A204.1 (cell line): ENCODE results near the gene SDCCAG8.

Experiments
- FAIRE-seq: peaks from 2 replicates; lab custom pipeline; 2012; peaks lifted over from hg19 to GRCh38; lab: Jason Lieb, UNC

The SDCCAG8 gene

DNA sequence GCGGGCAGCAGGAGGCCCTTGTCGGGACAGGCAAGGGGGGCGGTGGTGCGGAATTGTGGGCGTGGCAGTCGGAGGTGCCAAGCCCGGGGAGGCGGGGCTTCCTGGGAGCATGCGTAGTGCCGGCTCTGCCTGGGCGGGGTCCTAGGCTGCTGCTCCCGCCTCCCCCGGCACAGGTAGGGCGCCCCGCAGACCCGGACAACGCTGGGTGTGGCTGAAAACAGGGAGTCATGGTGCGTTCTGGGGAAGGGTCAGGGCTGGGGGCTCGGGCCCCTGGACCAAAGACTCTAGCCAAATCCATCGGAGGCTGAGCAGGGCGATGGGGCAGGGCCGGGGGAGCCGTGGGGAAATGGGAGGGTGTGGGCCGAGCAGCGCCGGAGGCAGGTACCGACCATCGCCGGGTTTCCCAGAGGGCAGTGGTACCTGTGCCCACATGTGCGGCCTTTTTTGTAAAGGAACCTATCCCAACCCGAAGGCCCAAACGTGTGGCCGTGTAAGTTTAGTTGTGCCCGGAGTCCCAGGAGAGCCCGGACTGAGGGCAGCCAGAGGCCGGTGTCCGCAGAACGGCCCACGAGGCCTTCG is 231.9 kb downstream of the SDCCAG8 start:
- no peak for FAIRE-seq

DNA sequence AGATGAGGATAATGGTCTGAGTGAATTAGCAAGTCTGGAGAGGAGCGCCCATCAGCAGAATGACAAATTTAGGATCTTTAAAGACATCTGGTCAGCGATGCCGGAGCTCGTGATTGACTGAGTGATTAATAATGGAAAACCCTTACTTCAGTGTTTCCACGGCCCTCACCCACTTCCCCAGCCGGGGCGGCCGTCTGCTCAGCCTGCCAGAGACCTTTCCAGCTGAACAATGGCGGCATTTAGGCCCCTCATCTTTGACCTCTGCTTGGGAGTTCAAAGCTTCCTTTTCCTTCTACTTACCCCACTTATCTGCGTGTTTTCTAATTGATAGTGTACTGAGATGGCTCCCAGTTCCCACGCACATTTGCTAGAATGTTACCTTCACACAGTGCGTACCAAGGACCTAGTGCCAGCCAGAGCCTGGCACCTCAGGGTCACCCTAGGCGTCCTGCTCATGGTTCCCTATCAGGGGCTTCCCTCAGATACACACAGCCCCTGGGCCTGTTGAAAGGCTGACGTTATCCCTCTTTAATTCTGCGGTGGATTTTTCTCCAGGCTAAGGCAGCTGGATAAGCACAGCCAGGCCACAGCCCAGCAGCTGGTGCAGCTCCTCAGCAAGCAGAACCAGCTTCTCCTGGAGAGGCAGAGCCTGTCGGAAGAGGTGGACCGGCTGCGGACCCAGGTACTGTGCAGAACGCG is 232.8 kb downstream of the SDCCAG8 start:
- FAIRE-seq: no peak

DNA sequence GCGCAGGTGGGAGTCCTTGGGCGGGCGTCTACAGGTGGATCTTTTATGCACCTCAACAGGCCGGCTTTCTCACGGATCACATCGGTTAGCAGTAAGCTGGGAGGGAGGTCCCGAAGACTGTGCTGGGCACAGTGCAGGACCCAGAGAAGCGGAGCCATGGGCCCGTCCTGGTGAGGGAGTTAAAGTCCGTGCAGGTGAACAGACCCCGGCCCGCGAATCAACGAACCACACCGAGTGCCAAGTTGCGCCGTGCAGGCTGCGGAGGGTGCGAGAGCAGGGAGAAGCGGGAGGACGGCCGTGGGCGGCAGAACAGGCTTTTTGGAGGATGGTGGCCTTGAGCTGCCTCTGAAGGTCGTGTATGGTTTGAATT is 233.3 kb downstream of the SDCCAG8 start:
- no peak for FAIRE-seq

DNA sequence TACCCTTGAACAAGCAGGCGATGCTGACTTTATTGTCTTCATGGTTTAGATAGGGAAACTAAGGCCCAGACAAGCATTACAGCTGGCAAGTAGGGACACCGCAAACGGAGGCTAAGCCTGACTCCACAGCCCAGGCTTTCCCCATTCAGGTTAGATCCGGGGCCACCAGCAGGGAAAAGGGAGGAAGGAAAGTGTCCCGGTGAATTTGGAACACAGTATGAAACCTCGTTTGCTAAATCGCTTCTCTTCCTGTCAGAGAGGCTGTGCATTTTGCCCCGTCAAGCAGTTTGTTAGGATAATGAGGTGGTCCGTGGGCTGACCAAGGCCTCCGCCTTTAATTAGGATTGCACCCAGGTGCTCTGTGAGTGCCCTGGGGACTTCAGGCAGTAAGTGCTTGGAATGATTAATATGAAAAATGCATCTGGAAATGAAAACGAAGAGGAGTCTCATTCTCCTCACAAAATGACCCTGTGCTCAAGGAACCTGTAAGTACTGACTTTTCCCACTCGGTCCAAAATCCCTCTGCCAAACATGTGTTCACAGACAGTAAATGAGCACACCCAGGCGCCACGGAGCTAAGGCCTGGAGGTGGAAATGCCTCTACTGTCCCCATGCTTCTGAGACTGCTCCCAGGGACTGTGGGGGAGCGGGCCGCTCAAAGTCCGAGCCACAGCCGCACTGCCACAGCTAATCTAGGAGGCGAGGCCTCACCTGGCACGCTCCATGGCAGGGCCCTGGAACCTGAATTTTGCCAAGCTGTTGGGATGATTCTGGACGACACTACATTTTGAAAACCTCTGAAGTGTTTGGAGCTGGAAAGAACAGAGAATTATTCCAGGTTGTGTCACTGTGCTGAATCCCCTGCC is 234.1 kb downstream of the SDCCAG8 start:
- FAIRE-seq: no peak

DNA sequence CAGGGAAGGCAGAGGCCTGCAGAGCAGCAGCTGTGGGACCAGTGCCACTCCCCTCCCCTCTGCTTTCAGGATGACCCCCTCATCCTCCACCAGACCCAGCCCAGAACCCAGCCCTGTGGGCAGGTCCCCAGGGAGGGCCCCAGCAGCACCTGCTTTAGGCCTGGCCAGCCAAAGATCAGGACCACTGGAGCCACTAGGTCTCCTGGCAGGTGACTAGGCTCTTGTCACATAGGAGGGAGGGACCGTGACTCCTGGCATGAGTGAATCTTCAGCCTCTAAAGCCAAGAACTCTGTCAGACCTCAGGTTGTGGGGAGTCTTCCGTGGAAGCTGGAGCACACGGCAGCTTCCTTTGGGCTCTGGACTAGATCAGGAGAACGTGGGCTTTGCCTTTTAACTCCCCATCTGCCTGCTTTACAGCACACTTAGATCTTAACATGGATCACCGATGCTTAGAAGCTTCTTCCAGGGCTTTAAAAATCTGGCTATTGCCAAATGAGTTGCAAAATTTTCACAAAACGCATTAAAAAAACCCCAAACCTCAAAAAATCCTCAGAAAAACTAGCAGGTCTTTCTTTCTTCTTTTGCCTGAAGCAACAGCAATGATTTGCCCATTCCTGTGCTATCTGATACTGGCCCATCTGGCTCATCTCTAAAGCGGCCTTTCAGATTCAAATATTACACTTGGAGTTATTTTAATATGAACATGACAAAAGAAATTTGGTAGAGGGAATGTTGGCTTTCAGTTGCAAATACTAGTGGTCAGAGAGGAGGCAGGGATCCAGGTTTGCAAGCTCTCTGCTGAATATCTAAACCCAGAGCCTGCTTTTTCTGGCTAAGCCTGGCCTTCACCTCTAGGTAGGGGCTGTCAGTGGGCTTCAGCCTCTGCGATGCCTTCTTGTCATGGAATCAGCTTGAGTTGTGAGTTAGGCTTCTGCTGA is 235.2 kb downstream of the SDCCAG8 start:
- FAIRE-seq: no peak

DNA sequence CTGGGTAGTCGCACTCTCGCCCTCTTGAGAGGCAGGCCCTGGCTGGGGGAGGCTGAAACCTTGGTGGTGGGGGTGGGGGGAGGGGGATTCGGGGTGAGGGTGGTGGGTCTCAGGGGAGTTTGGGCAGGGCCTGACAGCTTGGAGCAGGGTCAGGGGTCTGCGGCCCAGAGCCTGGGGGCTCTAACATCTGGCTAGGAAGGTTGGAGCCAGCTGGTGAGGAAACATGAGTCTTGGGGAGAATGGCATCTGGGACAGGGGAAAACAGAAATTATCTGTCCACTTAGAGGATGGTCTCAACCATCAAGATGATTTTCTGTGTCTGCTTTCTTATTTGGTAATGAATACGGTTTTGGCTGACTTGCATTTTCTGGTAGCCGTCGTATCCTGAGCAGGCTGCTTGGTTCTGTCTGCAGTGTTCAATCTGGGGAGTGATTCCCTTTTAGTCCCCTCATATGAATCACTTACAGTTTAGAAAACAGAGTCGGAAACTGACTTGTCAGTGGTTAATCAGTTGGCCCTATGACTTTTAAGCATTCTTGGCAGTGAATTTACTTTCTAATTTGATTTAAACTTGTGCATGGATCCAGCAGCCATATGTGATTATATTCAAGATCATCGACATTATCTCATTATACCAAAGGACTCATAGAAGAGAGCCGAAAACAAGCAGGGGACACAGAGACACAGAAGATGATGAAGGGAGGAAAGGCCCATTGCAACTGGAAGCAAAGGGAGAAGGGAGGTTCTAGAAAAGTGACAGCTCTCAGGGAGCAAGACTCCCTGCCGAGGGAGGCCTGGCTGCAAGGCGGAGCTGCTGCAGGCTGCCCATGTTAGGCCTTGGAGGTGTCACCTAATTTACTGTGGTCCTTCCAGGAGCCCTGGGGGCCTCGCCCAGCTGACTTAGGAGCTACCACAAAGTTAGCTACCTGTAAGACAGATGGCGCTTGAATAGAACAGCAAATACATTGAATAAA is 237.6 kb downstream of the SDCCAG8 start:
- no peak for FAIRE-seq

DNA sequence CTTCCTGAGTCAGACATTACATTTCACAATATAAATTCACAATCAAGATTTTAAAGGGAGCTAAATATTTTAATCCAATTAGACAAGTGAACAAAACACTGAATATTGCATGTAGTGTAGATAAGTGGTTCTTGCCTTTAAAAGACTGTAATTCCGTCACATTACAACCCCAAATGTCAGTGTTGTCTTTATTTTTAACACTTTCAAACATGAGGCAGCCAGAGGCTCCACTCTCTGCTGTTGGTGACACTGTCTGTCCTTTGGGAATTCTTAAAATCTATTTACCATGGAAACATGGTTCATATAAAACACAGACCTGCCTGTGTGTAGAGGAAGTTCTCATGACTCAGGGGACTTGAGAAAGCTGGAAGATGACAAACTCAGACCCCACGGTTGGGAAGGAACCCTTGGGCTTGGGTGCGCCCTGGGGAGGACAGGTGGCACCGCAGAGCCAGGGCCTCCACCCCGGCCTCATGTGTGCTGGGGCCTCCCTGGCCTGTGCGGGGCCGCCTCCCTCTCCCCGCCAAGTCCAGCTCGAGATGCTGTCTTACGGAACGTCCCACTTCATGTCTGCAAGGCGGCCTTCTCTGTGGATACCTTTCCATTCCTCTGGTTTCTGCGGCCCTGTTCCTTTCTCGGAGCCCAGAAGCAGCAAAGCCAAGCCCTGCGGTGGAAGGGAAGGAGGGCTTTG is 239.0 kb downstream of the SDCCAG8 start:
- no peak for FAIRE-seq

DNA sequence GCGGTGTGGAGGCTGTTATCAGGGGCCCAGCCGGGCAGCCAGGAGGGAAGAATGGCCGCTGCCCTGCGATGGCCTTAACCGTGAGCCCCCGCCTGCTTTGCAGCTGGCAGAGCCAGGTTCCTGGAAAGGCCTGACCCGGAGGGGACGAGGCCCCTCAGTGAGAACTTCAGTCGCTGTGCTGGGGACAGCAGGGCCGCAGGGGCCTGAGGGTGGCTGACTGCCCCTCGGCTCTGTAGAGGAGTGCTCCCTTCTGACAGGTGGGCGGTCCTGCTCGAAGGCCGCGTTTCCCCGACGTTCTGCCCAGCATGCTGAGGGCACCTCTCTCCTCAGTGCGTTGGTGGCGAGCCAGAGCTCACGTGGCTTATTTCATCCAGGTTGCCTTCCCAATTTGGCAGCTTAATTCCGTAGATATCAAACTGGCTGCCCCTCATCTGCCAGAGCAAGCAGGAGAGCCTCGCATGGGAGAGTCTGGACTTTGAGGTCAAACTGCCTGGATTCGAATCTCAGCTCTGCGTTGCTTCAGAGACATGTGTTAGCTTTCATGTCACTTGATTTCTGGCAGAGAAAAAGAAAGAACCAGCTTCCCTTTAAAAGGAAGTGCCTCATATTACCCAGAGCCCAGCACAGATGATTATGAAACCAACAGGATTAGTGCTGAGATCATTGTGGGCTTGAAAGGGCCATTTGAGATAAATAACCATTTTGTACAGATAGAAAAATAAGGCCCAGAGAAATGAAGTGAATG is 239.8 kb downstream of the SDCCAG8 start:
- no peak for FAIRE-seq

DNA sequence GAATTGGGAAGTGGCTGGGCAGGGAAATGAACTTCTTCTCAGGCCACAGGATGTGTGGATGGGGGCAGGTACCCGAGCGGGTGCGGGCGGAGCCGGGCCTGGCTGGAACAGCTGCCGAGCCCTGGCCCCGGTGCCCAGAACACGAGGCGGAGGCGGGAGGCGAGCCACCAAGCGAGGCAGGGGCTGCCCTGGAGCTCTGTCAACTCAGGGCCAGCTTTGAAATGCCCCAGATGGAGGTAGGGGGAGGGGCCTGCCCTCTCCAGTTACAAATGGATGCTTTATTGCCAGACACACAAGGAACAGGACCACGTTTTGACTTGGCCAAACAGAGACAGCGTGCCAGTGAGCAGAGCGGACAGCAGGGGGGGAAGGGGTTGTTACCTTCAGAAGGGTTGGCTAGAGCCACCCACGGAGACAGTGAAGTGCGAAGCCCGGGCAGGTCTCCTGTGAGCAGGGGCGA is 240.4 kb downstream of the SDCCAG8 start:
- no peak for FAIRE-seq

DNA sequence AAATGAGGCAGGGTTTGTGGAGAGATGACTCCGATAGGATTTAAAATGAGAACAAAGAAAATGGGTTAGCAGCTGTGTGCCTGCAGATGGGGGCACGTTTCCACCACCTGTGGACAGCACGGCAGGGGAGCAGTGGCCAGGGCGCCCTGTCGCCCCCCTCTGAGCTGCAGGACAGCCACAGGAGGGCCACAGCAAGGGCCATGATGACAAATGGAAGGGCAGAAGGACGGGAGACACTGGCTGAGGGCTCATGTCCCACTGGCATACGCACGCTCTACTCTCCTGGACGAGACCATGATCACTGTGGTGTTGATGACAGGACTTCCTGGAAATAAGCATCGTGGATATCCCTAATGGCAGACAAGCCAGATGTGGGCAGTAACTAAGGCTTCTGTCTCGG is 241.0 kb downstream of the SDCCAG8 start:
- FAIRE-seq: no peak

DNA sequence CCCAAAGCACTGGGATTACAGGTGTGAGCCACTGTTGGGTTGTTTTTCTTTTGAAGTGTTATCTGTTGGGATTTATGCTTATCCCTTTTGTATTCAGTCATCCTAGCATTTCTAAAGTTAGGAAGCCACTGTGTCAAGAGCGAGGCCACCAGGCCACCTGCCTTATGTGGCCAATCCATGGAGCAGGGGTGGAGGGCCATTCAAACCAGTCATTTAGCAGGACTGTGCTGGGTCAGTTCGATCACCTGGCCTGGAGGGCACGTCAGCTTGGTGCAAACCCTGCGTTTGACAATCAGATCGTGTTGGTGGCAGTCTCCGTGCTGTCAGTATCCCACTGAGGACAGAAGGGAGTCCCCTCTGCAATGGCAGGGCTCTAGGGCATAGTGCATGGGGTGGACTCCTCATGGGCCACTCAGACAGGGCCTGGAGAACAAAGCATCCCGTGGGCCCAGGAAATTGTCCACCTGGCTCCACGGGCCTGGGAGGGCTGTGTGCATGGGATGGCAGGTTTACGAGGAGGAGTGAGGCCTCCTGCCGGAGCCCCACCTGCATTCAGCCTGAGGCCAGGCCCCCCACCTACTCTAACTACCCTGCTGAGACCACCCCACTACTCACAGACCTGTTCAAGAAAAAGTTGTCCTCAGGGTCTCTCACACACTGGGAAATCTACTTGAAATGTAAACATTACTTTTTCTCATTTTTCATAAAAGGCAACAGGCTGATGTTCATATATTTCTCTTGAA is 242.3 kb downstream of the SDCCAG8 start:
- FAIRE-seq: no peak

DNA sequence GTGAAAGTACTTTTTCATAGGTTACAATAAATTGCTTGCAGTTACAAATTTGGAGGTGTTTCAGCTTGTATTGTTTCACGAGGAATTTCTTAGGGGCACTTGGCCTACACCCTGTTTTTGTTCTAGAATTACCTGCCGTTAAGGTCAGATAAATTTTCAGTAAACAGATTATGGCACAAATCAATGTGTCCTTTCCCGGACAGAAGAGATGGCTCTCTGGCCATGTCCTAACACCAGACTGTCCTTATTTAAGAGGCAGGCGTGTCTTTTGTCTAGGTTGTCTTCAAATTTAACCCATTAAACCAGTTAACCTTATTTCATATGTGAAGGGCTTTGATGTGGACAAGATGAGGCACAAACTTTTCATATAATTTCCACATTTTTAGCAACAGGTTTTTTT is 243.4 kb downstream of the SDCCAG8 start:
- no peak for FAIRE-seq

DNA sequence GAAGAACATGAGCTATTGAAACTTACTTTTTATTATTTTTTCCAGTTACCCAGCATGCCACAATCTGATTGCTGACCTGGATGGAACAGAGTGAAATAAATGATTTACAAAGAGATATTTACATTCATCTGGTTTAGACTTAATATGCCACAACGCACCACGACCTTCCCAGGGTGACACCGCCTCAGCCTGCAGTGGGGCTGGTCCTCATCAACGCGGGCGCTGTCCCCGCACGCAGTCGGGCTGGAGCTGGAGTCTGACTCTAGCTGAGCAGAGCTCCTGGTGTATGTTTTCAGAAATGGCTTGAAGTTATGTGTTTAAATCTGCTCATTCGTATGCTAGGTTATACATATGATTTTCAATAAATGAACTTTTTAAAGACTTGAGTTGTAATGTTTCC is 243.9 kb downstream of the SDCCAG8 start:
- FAIRE-seq: no peak

DNA sequence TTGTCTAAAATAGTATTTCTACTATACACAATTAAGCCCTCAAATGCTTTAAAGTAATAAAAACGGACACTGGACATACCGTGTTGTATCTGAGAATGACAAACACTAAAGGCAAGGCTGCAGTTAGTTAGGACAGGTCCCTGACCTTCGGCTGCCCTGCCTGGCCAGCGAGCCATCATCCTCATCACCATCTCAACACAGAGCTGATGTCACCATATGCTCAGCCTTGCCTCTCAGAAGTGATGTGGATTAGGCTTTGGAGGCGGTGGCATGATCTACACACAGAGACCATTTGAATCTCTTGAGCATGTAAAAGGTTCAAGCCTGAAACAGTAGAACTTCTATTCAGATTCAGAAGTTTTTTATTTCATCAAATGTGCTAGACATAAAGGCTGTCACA is 244.7 kb downstream of the SDCCAG8 start:
- FAIRE-seq: no peak

DNA sequence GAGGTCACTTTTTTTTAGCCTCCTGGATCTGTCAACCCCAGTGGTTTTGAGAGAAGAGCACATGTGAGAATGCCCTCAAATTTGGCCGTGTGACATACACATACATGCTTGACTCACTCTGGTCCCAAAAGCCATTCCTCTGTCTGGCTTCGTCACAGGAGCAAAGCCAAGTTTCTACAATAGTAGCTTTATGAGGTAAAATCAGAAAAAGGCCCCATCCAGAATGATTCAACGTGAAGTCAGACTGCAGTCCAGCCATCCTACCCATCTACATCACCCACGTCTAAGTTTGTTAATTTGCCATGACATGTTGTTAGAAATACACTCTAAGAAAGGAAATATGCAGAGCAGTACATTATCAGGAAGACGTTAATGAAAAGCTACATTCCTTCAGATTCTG is 245.2 kb downstream of the SDCCAG8 start:
- no peak for FAIRE-seq

DNA sequence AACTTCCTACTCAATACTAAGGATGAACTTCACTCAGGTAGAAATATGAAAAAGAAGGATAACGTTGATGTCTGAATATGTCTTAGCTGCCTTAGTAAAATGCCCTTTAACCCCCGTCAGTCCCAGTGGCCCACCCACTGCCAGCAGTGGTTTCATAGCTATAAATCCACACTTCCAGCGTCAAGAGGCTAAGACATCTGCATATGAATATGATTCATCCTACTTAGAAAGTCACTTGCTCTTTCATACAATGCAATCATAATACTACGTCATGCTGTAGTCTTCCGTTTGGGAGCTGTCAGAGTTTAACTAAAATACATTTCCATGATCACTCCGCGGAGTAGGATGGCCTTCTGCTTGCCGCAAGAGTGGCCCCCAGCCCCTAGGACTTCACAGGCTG is 247.3 kb downstream of the SDCCAG8 start:
- no peak for FAIRE-seq

DNA sequence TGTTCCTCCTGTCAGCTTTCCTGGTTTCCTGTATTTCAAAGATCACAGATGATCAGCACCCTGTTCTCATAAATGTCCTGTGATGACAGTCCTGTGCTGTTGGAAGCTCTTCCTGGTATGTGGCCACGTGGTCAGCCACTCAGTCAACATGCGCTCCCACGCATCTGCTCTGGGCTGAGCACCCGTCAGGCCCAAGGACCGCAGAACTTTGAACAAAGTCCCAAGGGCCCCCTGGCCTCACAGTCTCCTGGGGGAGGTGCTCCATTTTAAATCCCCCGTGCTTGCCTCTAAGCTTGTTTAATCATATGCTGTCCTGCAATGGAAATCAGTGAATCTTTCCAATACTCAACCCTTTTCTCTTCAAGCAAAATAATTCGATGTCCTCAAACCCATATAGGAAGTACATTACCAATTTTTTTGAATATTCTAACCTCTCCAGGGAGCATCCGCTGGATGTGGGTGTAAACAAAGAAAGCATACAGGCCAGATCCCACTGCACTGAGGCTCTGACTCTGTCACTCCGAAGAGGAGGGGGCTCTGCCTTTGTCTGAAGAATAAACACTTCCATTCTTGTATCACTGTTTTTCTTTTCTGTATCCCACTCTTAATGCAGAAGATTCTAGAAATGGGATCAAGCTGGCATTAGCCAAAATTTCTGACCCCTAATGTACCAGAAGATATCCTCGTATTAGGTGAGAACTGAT is 250.3 kb downstream of the SDCCAG8 start:
- FAIRE-seq: no peak

DNA sequence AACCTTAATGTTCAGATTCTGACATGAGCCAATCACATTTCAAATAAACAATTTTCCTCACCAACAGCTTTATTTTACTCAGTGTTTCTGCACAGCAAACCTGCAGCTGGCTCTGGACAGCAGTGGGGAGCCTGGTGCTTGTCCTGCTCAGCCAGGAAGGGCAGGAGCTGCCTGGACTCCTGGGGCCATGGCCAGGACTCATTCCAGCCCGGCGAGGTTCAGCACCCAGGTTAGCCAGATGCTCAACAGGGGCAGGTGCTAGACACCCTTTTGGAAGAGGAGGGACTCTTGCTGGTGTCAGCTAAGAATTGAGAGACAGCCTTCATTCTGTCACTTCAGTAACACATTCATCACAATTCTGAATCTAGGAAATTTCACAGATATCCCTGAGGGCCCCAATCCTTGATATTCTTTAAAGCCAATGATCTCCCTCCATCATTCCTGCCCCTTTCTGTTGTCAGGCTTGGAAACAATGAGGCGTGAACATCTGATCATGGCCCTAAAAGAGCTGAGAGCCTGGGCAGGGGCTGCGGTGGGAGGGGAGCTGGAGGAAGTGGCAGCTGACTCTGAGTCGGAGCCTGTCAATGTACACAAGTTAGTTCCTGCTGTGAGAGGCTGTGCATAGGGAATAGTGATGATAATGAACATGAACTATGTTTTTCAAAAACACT is 251.3 kb downstream of the SDCCAG8 start:
- FAIRE-seq: no peak
